SK-N-SH treated with all-trans-retinoic acid at 6 μM for 48 hours (cell line): ENCODE data around the gene MT1HL1.

ENCODE experiments used
- ARNTL ChIP-seq: fragments of 450-650 bp; formaldehyde crosslinking; IDR thresholded peaks from 2 replicates; pipeline ENCODE4 v1.5.0; 2020; ENCODE audit warnings: low read depth, mild to moderate bottlenecking, moderate library complexity, borderline replicate concordance
- BACH2 ChIP-seq: fragments of 250-450 bp; sonication (Bioruptor Pico); IDR thresholded peaks from 2 replicates; pipeline ENCODE4 v1.9.0; 2021; ENCODE audit warnings: mild to moderate bottlenecking, borderline replicate concordance
- CSDC2 ChIP-seq: fragments of 250-450 bp; sonication (Bioruptor Pico); IDR thresholded peaks from 2 replicates; pipeline ENCODE4 v1.5.0; 2020; ENCODE audit warnings: mild to moderate bottlenecking, moderate library complexity
- ISL1 ChIP-seq: fragments of 250-450 bp; sonication (Bioruptor Pico); IDR thresholded peaks from 2 replicates; pipeline ENCODE4 v2.1.2; 2022; ENCODE audit warnings: mild to moderate bottlenecking, moderate library complexity
- OSR1 ChIP-seq: fragments of 250-450 bp; sonication (Bioruptor Pico); IDR thresholded peaks from 2 replicates; pipeline ENCODE4 v1.8.0; 2022; ENCODE audit warnings: moderate library complexity, mild to moderate bottlenecking, inconsistent platforms
- PATZ1 ChIP-seq: fragments of 250-450 bp; sonication (Bioruptor Pico); IDR thresholded peaks from 2 replicates; pipeline ENCODE4 v1.8.0; 2020; ENCODE audit warnings: mild to moderate bottlenecking, moderate library complexity, borderline replicate concordance
- RARB ChIP-seq: fragments of 250-450 bp; sonication (Bioruptor Pico); IDR thresholded peaks from 2 replicates; pipeline ENCODE4 v1.8.0; 2021; ENCODE audit warnings: mild to moderate bottlenecking, moderate library complexity
- ZFP30 ChIP-seq: fragments of 450-650 bp; formaldehyde crosslinking; IDR thresholded peaks from 2 replicates; pipeline ENCODE4 v1.5.0; 2022; ENCODE audit warnings: mild to moderate bottlenecking, moderate library complexity
- ZNF70 ChIP-seq: fragments of 450-650 bp; formaldehyde crosslinking; IDR thresholded peaks from 2 replicates; pipeline ENCODE4 v1.5.0; 2020; ENCODE audit warnings: mild to moderate bottlenecking, moderate library complexity
- ZNF8 ChIP-seq: fragments of 450-650 bp; formaldehyde crosslinking; IDR thresholded peaks from 2 replicates; pipeline ENCODE4 v1.5.0; 2020; ENCODE audit warnings: mild to moderate bottlenecking, moderate library complexity
- TF ChIP-seq, protein P1 (sequence below): fragments of 250-450 bp; sonication (Bioruptor Pico); IDR thresholded peaks from 2 replicates; pipeline ENCODE4 v1.5.1; 2021; ENCODE audit warnings: mild to moderate bottlenecking, moderate library complexity
- TF ChIP-seq, protein P2 (sequence below): fragments of 250-450 bp; sonication (Bioruptor Pico); IDR thresholded peaks from 2 replicates; pipeline ENCODE4 v1.5.1; 2020; ENCODE audit warnings: low read depth, mild to moderate bottlenecking, moderate library complexity

GRCh38 chr1:236989290-236990051 lies 14.8 kb downstream of the MT1HL1 start:
- TF ChIP-seq RARB: no peak
- TF ChIP-seq PATZ1 (CRISPR knock-in tag): no peak
- TF ChIP-seq ISL1 (CRISPR knock-in tag): no peak
- no peak for TF ChIP-seq BACH2
- TF ChIP-seq OSR1: no peak
- TF ChIP-seq, protein P1, sequence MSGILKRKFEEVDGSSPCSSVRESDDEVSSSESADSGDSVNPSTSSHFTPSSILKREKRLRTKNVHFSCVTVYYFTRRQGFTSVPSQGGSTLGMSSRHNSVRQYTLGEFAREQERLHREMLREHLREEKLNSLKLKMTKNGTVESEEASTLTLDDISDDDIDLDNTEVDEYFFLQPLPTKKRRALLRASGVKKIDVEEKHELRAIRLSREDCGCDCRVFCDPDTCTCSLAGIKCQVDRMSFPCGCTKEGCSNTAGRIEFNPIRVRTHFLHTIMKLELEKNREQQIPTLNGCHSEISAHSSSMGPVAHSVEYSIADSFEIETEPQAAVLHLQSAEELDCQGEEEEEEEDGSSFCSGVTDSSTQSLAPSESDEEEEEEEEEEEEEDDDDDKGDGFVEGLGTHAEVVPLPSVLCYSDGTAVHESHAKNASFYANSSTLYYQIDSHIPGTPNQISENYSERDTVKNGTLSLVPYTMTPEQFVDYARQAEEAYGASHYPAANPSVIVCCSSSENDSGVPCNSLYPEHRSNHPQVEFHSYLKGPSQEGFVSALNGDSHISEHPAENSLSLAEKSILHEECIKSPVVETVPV: no peak
- TF ChIP-seq ZNF70 (CRISPR knock-in tag): no peak
- TF ChIP-seq ZFP30 (CRISPR knock-in tag): no peak
- no peak for TF ChIP-seq ZNF8 (CRISPR knock-in tag)
- TF ChIP-seq ARNTL (CRISPR knock-in tag): no peak
- TF ChIP-seq, protein P2, sequence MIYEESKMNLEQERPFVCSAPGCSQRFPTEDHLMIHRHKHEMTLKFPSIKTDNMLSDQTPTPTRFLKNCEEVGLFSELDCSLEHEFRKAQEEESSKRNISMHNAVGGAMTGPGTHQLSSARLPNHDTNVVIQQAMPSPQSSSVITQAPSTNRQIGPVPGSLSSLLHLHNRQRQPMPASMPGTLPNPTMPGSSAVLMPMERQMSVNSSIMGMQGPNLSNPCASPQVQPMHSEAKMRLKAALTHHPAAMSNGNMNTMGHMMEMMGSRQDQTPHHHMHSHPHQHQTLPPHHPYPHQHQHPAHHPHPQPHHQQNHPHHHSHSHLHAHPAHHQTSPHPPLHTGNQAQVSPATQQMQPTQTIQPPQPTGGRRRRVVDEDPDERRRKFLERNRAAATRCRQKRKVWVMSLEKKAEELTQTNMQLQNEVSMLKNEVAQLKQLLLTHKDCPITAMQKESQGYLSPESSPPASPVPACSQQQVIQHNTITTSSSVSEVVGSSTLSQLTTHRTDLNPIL: no peak
- TF ChIP-seq CSDC2 (CRISPR knock-in tag): no peak
